Prostate gland (tissue), 2 donors: Measurements from ENCODE around the gene BMPER.

Experiments used
- POLR2A ChIP-seq: fragments of 450-650 bp; IDR thresholded peaks from one replicate; pipeline ENCODE4 v1.6.1; 2016; ENCODE audit warnings: antibody characterized with exemption, mild to moderate bottlenecking
- POLR2AphosphoS5 ChIP-seq: sonication (generic); formaldehyde crosslinking; IDR thresholded peaks from one replicate; pipeline ENCODE4 v1.6.1; 2017; ENCODE audit warnings: antibody characterized with exemption
- TF ChIP-seq, protein P1 (sequence below), 4 experiments: fragments of 200-600 bp in 2 of 4; fragments of 450-650 bp in 2 of 4; sonication (generic) in 2 of 4; IDR thresholded peaks; 1 replicate in 3 of 4; 2 replicates in 1 of 4; pipeline ENCODE4 v1.5.1; 2016 to 2019; ENCODE audit warnings: antibody characterized with exemption in 4 of 4, mild to moderate bottlenecking in 2 of 4, moderate library complexity in 2 of 4

DNA sequence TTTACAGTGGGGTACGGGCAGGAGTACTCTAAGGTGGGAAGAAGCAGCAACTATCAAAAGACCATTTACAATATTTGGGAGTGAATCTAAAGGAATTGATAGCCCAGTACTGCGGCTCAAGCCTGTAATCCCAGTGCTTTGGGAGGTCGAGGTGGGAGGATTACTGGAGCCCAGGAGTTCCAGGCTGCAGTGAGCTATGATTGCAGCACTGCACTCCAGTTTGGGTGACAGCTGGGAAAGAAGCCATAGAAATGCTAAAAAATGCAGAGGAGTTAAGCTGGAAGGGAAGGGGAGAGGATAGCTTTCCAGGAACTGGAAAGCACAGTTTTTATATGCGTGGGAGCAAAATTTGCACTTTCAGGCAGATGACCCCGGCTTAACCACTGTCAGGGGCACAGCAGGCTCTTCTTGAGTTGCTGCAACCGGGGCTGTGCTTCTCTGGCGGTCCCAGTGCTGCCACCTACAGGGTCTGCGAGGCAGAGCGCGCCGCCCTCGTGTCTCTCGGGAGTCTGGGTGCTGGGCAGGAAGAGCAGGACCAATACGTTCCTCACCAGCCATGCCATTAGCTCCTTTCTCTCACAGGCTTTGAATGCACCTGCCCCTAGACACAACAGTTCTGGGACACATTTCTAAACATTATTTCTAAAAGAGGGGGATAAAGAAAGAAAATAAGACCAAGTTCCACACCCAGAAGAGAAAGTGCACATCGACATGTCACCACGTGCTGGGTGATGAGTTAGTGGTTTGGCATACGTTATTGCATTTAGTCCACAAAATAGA, 10.1 kb upstream of the BMPER start:
- TF ChIP-seq, protein P1, sequence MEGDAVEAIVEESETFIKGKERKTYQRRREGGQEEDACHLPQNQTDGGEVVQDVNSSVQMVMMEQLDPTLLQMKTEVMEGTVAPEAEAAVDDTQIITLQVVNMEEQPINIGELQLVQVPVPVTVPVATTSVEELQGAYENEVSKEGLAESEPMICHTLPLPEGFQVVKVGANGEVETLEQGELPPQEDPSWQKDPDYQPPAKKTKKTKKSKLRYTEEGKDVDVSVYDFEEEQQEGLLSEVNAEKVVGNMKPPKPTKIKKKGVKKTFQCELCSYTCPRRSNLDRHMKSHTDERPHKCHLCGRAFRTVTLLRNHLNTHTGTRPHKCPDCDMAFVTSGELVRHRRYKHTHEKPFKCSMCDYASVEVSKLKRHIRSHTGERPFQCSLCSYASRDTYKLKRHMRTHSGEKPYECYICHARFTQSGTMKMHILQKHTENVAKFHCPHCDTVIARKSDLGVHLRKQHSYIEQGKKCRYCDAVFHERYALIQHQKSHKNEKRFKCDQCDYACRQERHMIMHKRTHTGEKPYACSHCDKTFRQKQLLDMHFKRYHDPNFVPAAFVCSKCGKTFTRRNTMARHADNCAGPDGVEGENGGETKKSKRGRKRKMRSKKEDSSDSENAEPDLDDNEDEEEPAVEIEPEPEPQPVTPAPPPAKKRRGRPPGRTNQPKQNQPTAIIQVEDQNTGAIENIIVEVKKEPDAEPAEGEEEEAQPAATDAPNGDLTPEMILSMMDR (IDR thresholded peaks at IDR 0.05) = peak; percentile 61 to 88 (median 79)
- TF ChIP-seq POLR2A (no peak), POLR2AphosphoS5 (peak; percentile 8)
